Activated T-cell treated with anti-CD3 and anti-CD28 coated beads for 48 hours (primary cell): ENCODE results near the gene SPAG16.

Experiments used
- DNase-seq: peaks from one replicate; pipeline ENCODE4 v3.0.0-alpha.2; 2020; ENCODE audit warnings: low read depth

Gene SPAG16

GRCh38 chr2:213411582-213412289 is 127.5 kb downstream of the SPAG16 start:
- DNase-seq: no peak

GRCh38 chr2:213415093-213415492 is 130.8 kb downstream of the SPAG16 start:
- no peak for DNase-seq

- no peak for DNase-seq
These were observed 132.6 kb downstream of the SPAG16 start for GRCh38 chr2:213416832-213417231.

GRCh38 chr2:213419980-213420379 is 135.7 kb downstream of the SPAG16 start:
- DNase-seq: no peak

GRCh38 chr2:213420828-213421385 is 136.6 kb downstream of the SPAG16 start:
- DNase-seq: no peak

- DNase-seq: no peak
These were observed 137.9 kb downstream of the SPAG16 start for GRCh38 chr2:213422211-213422610.

DNA sequence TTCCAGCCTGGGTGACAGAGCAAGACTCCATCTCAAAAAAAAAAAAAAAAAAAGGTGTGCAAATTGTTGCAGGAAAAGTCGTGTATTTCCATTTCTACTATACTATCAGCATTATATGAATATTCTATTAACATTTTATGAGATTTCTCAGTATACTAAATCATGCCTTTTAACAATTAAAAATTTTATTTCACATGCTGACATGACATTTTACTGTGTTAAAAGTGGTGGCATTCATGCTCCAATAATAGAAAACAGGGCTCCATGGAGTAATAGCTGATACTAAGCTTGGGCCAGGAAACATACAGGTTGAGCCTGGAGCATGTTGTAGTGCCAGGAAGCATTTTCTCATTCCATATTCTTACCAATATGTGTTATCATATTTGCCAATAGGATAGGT is 141.4 kb downstream of the SPAG16 start:
- no peak for DNase-seq

DNA sequence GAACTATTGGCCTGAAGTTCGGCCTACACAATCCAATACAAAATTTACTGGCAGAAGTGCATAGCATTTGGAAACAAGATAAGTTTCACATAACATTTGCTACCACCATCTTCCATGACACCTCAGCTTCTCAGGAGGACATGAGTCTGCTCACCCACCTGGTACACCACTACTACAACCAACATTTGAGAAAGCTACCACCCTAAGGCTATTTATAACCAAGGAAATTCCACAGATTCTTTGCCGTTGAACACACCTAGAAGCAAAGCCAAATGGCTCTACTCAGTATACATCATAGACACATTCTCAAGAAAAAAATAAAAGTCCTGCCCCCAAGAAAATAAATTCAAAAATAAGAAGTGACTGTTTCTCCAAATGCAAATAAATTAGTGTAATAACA is 145.3 kb downstream of the SPAG16 start:
- no peak for DNase-seq

DNA sequence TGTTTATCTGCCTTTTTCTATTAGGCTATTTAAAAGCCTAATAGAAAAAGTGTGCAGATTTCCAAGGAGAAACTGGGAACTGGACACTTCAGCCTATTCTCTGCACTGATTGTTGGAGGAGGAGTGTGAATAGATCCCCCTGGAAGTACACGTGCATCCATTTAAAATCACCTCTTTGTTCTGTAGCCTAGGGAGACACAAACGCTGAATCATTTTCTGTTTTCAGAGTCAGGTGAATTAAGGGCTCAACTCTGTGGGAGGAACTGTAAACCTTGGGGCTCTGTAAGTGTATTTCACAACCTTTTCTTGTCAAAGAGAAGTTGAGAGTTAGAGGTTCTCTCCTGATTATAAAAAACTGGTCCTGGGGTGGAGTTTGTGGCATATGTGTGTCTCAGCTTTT is 159.7 kb downstream of the SPAG16 start:
- no peak for DNase-seq

DNA sequence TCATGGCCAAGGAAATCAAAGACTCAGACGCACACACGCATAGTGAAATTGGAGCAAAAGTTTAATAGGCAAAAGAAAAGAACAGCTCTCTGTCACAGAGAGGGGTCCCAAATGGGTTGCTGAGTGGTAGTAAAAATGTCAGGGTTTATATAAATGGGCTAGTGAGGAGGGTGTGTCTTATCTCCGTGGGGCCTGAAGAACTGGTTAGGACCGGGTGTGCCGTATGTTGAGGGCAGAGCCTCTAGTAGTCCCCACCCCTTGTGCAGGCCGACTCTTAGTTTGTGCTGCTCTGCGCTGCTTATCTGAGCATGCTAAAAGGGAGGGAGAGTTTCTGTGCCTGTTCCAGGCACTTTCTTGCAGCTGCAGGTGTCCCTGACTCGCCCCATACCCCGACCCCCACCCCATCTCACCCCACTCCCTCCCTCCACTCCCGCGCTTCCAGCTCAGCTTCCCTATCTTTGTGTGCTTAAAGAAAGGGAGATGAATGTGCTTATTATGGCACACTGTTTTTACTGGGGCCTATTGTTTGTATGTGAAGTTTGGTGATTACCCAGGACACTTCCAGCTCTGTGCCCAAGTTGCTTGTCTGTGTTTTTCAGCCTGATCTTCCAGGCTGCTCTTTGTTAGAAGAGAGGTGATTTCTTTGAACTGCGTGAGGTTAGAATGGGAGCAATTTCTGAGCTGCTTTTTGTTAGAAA is 167.4 kb downstream of the SPAG16 start:
- DNase-seq: no peak

DNA sequence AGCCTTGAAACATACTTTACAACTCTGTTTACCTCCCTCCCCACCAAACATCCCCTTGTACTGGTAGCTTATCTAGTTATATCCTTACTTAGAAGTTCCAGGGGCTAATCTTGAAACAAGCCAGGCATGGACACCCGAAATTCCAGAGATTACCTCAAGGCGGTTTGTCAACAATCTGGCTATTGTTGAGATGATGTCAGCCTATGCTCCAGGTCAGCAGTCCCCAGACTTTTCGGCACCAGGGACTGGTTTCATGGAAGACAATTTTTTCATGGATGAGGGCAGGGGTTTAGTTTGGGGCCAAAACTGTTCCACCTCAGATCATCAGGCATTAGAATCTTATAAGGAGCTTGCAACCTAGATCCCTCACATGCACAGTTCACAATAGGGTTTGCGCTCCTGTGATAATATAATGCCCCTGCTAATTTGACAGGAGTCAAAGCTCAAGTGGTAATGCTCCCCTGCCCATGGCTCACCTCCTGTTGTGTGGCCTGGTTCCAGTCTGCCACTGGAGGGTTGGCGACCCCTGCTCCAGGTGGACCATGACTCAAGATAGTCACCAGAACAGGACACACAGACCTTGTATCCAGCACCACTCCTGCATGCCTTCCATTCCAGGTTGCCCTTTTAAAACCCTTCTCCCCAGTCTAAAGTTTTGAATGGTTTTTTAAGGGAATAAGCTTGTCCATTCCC is 171.2 kb downstream of the SPAG16 start:
- DNase-seq: no peak

DNA sequence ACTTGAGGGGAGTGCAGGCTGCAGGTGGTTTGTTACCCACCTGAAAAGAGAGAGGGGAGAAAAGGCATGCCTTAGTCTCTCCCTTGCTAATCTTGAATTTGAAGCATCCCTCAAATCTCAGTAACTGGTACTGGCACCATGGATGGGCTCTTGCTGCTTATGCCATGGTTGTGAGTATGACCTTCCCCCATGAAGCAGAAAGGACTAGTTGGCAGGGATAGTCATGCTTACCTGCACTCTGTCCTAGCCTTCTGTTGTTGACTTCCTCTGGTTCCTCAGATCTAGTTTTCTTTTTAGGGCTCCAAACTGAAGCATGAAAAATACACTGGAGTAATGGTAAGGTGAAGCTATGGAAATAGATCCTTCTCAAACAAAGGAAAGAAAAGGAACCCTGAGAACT is 191.2 kb downstream of the SPAG16 start:
- no peak for DNase-seq

- DNase-seq: no peak
These were observed 192.4 kb downstream of the SPAG16 start for GRCh38 chr2:213476641-213477040.

GRCh38 chr2:213490087-213490486 is 205.8 kb downstream of the SPAG16 start:
- DNase-seq: no peak

- DNase-seq: no peak
These were observed 207.1 kb downstream of the SPAG16 start for GRCh38 chr2:213491376-213491775.

DNA sequence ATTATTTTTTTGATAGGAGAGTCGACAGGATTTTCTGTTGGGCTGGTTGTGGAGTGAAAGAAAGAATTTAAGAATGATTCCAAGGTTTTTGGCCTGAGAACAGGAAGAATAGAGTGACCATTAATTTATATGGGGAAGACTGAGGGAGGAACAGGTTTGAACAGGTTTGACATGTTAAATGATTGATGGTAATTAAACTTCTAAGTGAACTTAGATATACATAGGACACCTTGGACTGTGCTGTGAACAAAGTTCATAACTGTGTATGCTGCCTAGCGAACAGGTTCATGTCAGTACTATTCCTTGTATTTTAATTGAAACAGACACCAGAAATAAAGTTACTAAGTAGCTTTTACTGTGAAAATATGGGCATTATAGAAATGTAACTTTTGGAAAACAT is 212.0 kb downstream of the SPAG16 start:
- no peak for DNase-seq

DNA sequence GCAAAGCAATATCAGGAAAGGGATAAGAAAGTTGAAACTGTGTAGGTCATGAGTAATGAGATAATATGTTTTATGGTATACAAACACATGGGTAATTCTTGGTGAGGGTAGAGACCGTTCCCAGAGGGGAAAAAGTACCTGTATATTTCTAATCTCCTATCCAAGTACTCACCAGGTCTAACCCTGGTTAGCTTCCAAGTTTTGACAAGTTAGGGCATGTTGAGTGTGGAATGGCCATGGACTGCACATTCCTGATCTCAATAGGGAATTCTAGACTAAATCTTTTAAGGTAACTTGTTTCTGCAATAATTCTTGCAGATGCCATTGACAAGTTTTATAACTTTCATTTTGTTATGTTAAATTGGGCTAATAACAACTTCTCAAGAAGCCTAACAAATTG is 216.6 kb downstream of the SPAG16 start:
- DNase-seq: no peak

GRCh38 chr2:213524164-213524563 is 239.9 kb downstream of the SPAG16 start:
- DNase-seq: no peak

DNA sequence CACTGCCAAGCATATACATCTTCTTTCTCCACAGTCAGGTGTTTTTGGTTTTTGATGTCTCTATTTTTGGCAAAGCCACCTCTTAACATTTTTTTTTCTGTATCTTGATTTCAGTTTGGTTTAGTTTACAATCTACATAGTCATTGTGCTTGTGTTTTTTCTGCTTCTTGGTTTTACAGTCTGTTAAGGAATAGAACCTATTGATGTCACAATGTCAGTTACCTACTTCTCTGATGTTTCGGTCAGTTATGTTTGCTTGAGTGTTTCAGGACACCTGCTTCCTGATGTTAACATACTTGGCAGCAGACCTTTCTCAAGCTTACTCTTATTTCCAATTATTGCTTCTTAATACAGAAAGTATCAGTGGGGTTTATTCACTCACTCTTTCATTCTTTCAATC is 253.3 kb downstream of the SPAG16 start:
- DNase-seq: no peak

DNA sequence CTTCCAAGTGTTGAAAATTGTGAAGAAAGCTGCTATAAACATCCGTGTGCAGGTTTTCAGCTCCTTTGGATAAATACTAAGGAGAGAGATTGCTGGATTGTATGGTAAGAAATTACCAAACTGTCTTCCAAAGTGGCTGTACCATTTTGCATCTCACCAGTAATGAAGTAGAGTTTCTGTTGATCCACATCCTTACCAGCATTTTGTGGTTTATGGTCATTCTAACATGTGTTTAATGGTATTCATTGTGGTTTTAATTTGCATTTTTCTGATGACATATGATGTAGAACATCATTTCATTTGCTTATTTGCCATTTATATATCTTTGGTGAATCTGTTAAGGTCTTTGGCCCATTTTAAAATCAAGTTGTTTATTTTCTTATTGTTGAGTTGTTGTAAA is 260.7 kb downstream of the SPAG16 start:
- no peak for DNase-seq

GRCh38 chr2:213545481-213545880 is 261.2 kb downstream of the SPAG16 start:
- no peak for DNase-seq

- DNase-seq: no peak
These were observed 261.8 kb downstream of the SPAG16 start for GRCh38 chr2:213545964-213546475.

- no peak for DNase-seq
These were observed 267.3 kb downstream of the SPAG16 start for GRCh38 chr2:213551526-213551925.
